Measurements from ENCODE around the gene MYOF.
"Not testable (repeated sequence)": the region's sequence is repeated elsewhere in the genome, so short reads cannot be mapped to it uniquely, and the experiment has no call there.

Gene MYOF

DNA sequence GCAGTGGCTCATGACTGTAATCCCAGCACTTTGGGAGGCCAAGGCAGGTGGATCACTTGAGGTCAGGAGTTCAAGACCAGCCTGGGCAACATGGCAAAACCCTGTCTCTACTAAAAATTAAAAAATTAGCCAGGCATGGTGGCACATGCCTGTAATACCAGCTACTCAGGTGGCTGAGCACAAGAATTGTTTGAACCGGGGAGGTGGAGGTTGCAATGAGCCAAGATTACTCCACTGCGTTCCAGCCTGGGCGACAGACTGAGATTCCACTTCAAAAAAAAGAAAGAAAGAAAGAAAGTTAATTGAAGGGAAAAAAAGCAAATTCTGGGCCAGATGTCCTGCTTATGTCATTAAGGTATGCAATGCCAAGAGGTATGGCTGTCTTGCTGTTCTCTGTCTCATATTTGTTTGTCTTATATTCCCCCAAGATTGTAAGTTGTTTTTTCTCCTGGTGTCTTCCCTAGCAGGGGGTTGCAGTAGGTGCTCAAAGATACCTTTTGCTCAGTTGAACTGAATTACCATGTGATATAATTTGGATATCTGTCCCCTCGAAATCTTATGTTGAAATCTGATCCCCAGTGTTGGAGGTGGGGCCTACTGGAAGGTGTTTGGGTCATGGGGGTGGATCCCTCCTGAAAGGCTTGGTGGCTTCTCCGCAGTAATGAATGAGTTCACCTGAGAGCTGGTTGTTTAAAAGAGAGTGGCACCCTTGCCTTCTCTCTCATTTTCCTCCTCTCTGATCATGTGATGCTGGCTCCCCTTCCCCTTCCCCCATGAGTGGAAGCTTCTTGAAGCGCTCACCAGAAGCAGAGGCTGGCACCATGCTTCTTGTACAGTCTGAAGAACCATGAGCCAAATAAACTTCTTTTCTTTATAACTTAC is 60.9 kb downstream of the MYOF start:
- DNase-seq (ENCODE audit: extremely low read depth, low read depth): no peak
- TF ChIP-seq, protein P1, sequence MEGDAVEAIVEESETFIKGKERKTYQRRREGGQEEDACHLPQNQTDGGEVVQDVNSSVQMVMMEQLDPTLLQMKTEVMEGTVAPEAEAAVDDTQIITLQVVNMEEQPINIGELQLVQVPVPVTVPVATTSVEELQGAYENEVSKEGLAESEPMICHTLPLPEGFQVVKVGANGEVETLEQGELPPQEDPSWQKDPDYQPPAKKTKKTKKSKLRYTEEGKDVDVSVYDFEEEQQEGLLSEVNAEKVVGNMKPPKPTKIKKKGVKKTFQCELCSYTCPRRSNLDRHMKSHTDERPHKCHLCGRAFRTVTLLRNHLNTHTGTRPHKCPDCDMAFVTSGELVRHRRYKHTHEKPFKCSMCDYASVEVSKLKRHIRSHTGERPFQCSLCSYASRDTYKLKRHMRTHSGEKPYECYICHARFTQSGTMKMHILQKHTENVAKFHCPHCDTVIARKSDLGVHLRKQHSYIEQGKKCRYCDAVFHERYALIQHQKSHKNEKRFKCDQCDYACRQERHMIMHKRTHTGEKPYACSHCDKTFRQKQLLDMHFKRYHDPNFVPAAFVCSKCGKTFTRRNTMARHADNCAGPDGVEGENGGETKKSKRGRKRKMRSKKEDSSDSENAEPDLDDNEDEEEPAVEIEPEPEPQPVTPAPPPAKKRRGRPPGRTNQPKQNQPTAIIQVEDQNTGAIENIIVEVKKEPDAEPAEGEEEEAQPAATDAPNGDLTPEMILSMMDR (IDR thresholded peaks at IDR 0.05; ENCODE audit: low read depth, low read length): no peak

DNA sequence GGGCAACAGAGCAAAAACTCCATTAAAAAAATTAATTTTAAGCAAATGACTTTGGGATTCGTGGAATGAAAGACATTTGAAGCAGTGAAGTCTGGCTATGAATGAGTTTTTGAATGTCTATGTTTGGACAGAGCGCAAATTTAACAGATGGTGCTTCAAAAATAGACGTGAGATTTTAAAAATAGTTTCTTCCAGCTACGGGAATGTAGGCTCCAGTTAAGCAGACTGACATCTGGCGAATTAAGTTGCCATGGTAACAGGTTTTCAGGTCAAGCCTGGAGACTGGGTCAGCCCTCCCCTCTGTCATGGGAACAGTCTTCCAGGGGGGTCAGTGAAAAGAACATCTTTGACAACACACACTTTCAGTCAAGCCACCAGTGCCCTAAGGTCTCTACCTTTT is 62.0 kb downstream of the MYOF start:
- TF ChIP-seq, protein P1 (IDR thresholded peaks at IDR 0.05; ENCODE audit: low read depth, low read length): no peak
- DNase-seq (ENCODE audit: extremely low read depth, low read depth): no peak

DNA sequence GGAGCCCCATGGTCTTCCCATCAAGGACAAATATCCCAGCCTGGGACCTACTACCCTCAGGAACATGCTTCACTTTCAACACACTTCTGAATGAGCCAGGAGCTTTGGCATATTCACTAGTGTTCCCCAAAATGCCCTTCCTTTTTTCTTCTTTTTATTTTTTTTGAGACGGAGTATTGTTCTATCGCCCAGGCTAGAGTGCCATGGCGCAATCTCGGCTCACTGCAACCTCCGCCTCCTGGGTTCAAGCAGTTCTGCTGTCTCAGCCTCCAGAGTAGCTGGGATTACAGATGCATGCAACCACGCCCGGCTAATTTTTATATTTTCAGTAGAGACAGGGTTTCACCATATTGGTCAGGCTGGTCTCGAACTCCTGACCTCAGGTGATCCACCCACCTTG is 63.1 kb downstream of the MYOF start:
- DNase-seq (ENCODE audit: extremely low read depth, low read depth): not testable (repeated sequence)

DNA sequence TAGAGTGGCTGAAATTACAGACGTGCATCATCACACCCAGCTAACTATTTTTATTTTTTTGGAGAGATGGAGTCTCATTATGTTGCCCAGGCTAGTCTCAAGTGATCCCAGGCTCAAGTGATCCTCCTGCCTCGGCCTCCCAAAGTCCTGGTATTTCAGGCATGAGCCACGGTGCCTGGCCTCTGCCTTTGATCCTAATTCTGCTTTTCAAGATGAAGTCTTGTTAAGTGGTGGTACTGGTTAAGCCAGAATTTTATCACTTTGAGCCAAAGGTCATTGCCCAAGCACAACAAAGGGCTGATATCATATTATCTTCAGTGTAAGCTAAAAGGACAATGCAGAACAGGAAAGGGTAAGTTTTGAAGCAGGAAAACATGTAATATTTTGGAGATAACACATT is 64.2 kb downstream of the MYOF start:
- TF ChIP-seq, protein P1 (IDR thresholded peaks at IDR 0.05; ENCODE audit: low read depth, low read length): no peak
- DNase-seq (ENCODE audit: extremely low read depth, low read depth): no peak

DNA sequence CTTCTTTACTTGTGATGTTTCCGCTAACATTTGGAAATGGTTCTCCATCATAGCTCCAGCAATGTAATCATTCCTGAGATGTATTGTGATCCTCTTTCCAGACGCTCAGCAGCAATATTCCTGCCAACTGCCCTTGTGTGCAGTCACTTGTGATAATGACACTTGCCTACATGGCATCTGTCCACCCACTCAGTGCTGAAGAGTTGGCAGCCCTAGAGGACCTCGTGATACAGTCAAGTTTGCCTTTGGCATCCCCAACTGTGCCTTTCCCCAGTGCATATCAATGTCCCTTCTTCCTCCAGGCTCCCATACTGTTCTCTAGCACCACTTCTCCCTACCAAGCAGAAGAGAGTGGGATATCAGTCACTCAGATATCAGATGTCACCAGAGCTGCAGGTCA is 64.9 kb downstream of the MYOF start:
- no peak for DNase-seq (ENCODE audit: extremely low read depth, low read depth)

DNA sequence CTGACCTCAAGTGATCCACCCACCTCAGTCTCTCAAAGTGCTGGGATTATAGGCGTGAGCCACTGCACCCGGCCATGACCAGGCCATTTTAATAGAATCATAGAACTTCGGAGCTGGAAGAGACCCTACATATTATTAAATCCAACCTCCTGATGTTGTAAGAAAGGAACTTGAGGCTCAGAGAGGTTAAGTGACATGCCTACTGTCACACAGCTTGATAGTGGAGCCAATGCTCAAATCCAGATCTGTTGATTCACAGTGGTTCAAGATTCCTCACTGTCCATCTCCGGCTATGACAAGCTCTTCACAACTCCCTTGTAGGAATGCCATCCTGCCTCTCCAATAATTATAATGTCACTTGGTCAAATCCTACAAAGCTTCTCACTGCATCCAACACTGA is 65.3 kb downstream of the MYOF start:
- TF ChIP-seq, protein P1 (IDR thresholded peaks at IDR 0.05; ENCODE audit: low read depth, low read length): no peak
- no peak for DNase-seq (ENCODE audit: extremely low read depth, low read depth)

More for the DNA sequence above, 64.9 kb downstream of the MYOF start:
- TF ChIP-seq, protein P1 (IDR thresholded peaks at IDR 0.05; ENCODE audit: low read depth, low read length): no peak

DNA sequence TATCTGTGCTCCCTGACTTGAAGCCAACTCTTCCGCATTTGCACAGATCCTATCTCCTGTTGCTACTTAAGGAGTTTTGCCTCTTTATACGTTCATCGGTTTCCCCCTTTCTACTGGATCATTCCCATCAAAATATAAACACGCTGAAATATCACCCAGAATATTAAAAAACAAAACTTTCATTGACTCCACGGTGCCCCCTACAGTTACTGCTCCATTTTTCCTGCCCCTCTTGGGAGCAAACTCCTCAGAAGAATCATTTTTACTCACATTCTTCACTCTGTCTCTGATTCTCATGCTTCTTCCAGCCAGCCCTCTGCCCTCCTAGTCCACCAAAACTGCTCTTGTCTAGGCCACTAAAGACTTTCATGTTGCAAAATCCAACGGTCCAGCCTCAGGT is 66.4 kb downstream of the MYOF start:
- no peak for DNase-seq (ENCODE audit: extremely low read depth, low read depth)
- TF ChIP-seq, protein P1 (IDR thresholded peaks at IDR 0.05; ENCODE audit: low read depth, low read length): peak; percentile 1; the same call in 1 of the 2 replicates

DNA sequence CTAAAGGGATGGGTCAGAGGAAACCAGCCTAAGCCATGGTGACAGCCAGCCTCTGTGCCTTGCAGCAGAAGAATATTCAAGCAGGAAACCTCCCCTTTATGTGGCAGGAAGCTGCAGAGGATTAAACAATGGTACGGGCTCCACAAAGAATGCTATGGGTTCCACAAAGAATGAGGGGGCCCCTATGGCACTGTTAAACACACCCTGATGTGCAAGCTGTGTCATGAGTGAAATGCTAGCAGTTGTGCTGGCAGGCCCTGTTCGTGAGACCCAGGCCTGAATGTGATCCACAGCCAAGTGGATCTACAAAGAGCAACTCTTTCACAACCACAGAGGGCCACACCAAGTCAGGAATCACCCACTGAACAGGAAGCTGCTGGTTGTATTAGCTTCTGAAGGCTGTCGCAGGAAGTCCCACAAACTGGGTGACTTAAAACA is 68.9 kb downstream of the MYOF start:
- no peak for DNase-seq (ENCODE audit: extremely low read depth, low read depth)
- TF ChIP-seq, protein P1 (IDR thresholded peaks at IDR 0.05; ENCODE audit: low read depth, low read length): no peak
